Activated CD8-positive, alpha-beta memory T cell treated with anti-CD3 and anti-CD28 coated beads for 4 hours (primary cell): ENCODE data around the gene MTRF1L.

Experiments
- DNase-seq, 2 donors: peaks; one replicate each; pipeline ENCODE4 v3.0.0-alpha.2; 2020; ENCODE audit warnings: low read depth in 2 of 2

The MTRF1L gene, protein sequence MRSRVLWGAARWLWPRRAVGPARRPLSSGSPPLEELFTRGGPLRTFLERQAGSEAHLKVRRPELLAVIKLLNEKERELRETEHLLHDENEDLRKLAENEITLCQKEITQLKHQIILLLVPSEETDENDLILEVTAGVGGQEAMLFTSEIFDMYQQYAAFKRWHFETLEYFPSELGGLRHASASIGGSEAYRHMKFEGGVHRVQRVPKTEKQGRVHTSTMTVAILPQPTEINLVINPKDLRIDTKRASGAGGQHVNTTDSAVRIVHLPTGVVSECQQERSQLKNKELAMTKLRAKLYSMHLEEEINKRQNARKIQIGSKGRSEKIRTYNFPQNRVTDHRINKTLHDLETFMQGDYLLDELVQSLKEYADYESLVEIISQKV

GRCh38 chr6:153002613-153003365, at the start of gene MTRF1L:
MTRF1L (minus strand) TSS chr6:153002709; CDS start chr6:153002685, 24 bp downstream.
- DNase-seq, result peak; percentile 60 to 76

DNA sequence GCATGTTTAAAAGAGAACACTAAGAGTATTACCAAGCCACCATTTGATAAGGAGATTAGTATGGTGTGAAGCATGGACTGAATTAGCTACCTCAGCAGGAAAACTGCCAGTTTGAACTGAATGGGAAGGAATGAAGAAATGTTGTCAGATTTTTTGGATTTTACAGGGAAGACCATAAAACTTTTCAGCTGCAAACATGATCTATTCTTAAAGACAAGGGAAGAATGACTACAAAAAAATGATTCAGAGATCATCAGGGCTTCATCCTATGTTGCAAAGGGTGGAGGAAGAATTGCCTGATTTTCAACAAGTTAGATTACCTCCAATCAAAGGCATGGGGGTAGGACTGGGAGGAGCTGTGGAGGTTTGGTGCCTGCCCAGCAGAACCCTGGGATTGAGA, 49.3 kb upstream of the MTRF1L start:
- DNase-seq, result no peak

DNA sequence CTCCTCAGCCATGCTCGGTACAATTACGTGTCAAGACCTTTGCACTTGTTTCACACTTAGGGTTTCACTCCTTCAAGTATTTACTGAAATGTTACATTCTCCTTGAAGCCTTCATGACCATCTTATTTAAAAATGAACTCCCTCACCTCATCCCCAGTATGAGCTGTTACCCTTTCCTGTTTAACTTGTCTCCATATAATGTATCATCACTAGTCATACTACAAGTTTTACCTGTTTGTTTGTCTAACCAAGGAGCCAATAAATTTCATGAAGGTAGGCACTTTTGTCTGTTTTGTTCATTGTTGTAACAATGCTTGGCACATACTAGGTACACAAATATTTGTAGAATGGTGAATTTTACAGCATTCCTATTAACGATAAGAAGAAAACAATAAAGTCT, 46.1 kb upstream of the MTRF1L start:
- DNase-seq, result no peak

DNA sequence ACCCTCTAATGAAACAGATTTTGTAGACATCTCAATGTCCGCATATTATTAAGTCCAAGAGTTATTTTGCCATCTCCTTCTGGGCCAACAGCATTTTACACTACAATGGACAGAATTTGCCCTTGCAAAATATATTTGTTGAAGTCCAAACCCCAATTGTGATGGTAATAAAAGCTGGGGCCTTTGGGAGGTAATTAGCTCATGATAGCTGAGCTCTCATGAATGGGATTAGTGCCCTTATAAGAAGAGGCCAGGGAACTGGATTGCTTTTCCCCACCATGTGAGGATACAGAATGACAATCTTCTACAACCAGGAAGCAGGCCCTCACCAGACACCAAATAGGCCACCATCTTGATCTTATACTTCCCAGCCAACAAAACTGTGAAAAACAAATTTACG, 44.9 kb upstream of the MTRF1L start:
- no peak for DNase-seq

DNA sequence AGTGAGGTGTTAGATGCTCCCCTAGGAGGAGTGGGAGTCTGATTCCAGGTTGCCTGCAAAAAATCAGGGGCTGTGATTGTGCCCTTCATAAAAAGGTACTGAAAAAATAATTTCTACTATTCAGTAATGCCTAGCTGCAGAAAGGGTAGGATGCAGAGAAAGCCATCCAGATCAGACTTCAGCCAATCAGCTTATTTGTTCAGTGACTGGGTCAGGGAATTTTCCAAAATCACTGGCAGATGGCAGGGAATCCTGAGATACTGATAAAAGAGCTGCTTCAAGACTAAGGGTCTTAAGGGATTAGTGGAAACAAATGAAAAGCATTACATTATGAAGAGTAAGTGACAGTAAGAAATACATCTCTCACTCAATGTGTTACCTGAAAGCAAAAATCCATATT, 42.8 kb upstream of the MTRF1L start:
- no peak for DNase-seq

- no peak for DNase-seq
Observed at GRCh38 chr6:153044295-153044694, 41.8 kb upstream of the MTRF1L start.

GRCh38 chr6:153043719-153044118, 41.2 kb upstream of the MTRF1L start:
- no peak for DNase-seq

GRCh38 chr6:153038378-153039057, 36.0 kb upstream of the MTRF1L start:
- DNase-seq, result no peak

DNA sequence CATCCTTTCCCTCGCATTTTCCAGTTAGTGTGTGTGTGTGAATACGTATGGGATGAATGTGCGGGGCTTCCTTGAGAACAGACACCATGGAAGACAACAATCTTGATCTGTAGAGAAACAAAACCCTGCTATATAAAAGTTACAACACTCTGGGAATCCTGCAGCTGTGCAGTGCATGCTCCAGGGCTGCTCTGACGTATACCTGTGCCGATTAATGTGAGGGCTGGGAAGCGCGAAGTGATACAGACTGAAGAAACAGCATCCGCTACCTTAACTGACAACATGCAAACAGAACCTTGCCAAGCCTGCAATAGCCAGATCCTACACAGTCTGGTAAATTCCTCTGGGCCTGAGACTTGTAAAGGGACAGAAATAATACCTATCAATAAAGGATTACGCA, 31.6 kb upstream of the MTRF1L start:
- no peak for DNase-seq

- DNase-seq, result no peak
Observed at GRCh38 chr6:153032255-153032882, 29.9 kb upstream of the MTRF1L start.

DNA sequence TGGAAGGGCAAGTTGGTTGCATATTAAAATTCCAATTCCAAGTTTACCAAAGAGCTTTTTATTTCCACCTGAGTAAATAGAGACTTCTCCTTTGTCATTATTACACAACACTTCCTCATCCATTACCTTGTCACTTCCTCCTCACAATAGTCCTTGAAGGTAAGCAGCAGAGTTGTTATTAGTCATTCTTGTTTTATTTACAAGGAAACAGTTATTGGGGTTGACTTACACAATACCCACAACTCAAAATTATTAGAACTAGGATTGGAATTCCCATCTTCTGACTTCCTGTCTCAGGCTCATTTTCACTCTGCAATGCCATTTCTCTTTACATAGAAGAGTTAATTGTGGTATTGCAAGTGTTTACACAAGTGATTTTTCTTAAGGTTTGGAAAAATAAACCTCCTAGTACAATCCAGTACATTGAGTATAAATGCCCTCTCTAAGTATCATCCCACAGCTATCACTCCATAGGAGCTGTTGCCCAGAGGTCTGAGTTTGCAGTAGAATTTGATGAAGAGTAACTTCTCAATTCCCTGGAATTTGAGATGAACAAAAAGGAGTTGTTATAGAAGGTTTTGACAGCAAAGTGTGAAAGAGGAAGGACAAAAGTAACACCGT, 28.9 kb upstream of the MTRF1L start:
- DNase-seq, result no peak

DNA sequence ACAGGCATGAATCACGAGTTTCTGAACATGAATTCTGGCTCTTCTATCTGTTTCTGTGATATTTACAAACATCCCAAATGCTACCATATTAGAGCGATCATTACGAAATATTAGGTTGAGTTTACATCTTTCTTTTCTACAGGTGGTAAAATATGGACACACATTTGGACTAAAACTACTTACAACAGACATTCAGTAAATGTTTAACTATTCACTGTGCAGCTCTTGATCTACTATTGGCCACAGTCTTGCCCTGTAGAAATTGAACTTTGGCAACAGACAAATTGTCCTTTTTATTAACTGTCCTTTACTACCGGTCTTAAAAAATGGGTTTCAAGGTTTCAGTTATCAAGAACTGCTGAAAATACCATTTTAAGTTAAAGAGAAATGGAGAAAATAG, 26.5 kb upstream of the MTRF1L start:
- DNase-seq, result no peak

DNA sequence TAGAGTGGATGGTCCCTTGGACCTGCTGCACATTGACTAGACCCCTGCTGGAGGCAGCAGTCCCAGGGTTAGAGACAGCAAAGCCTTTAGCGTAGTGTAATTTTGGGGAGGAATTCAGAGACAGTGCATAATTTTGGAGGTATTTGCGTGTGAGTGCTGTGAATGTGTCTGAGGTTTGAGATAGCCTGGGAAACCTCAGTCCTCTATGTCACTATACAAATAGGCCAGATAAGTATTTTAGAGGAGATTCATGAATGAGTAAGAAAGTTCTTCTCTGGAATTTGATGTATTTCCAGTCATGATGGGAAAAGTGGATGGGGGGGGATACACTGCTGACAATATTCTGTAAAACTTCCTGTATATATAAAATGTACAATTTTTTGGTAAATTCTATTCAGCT, 25.8 kb upstream of the MTRF1L start:
- no peak for DNase-seq

DNA sequence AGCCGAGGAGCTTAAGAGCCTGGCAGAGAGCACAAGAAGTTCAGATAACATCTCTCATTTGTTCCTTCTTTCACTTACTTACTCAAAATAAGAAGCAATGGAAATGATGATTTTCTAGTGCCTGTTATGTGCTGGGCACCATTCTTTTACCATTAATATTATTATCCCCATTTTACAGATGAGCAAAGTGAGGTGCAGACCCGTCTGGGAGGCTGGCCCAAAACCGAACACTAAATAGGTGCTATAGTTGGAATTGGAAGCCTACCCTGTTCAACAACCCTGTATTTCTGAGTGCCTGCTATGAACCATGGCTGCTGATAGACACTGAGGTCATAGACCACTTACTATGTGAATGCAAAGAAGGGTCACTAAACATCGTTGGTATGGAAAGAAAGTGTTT, 25.0 kb upstream of the MTRF1L start:
- no peak for DNase-seq

GRCh38 chr6:153024709-153025017, 22.2 kb upstream of the MTRF1L start:
- DNase-seq, result no peak

GRCh38 chr6:153023977-153024708, 21.6 kb upstream of the MTRF1L start:
- DNase-seq, result peak in 1 of 2 donors; percentile 13

GRCh38 chr6:153018355-153018754, 15.8 kb upstream of the MTRF1L start:
- DNase-seq, result no peak

GRCh38 chr6:153016846-153017245, 14.3 kb upstream of the MTRF1L start:
- DNase-seq, result no peak

GRCh38 chr6:153015094-153015640, 12.7 kb upstream of the MTRF1L start:
- no peak for DNase-seq

DNA sequence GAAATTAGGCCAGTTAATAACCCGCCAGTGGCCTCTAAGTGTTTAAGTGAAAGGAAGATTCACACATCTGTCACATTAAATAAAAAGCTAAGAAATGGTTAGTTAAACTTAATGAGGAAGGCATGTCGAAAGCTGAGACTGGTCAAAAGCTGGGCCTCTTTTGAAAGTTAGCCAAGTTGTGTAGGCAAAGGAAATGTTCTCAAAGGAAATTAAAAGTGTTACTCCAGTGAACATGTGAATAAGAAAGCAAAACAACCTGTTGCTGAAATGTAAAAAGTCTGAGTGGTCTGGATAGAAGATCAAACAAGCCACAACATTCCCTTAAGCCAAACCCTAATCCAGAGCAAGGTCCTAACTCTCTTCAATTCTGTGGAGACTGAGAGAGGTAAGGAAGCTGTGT, 10.9 kb upstream of the MTRF1L start:
- DNase-seq, result no peak

- no peak for DNase-seq
Observed at GRCh38 chr6:153012856-153013255, 10.3 kb upstream of the MTRF1L start.
